Activated T-helper 17 cell treated with anti-CD3 and anti-CD28 coated beads, Interleukin-2, amount 50 U/mL, for 72 hours (primary cell): ENCODE results near the gene ACER2. TPM values are rescaled to one million over a fixed set of nuclear protein-coding genes. Genes with fewer than 3 reads are reported as not detected.

ENCODE experiments used
- ATAC-seq: fragments of 150-1000 bp; cut with Tn5 transposase; replicated peaks from 2 replicates; pipeline ENCODE4 v1.10.0; 2021; ENCODE audit warnings: mild to moderate bottlenecking, moderate library complexity
- H3K27ac Mint-ChIP-seq: one replicate; pipeline ENCODE4 v1.8.0; 2022; ENCODE audit warnings: mixed read lengths
- H3K27me3 Mint-ChIP-seq: one replicate; pipeline ENCODE4 v1.8.0; 2022; ENCODE audit warnings: mixed read lengths
- H3K36me3 Mint-ChIP-seq: one replicate; pipeline ENCODE4 v1.8.0; 2022; ENCODE audit warnings: low read depth, mild to moderate bottlenecking, mixed read lengths
- H3K4me1 Mint-ChIP-seq: one replicate; pipeline ENCODE4 v1.8.0; 2022; ENCODE audit warnings: mixed read lengths
- H3K4me3 Mint-ChIP-seq: one replicate; pipeline ENCODE4 v1.8.0; 2022; ENCODE audit warnings: mild to moderate bottlenecking, mixed read lengths
- H3K9me3 Mint-ChIP-seq: one replicate; pipeline ENCODE4 v1.8.0; 2022; ENCODE audit warnings: mixed read lengths
- total RNA-seq, 2 donors: library from RNA; stranded (reverse); gene quantifications; one replicate each; pipeline ENCODE4 v1.2.3, GENCODE V29; 2022

Gene ACER2
- total RNA-seq, 2 donors from 2014 or later, result 2.9 to 3.1 TPM

DNA sequence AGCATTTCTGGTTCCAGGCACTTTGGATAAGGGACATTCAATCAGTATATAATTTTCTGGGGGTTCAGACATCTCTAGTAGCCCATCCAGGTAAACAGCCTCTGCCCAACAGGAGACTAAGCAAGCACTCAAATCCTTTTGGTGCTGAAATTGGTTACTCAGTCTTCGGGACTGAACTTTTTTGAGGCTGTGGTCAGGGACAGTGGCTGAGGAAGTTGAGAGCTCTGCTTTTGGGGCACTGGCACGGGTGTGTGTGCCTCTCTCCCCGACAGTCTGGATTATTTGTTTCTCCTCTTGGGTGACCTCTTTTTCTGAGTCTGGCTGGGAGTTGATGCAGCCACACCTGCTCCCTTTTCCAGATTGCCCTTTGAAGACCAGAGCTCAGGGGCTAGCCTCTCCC lies 47.6 kb downstream of the ACER2 start:
- Mint-ChIP-seq H3K9me3 (no peaks in the 10 kb centered on the region), H3K4me3 (no peak overlapping the region), H3K4me1 (peaks cover 5% of the 10 kb centered on the region), H3K27ac (no peak overlapping the region), H3K27me3 (no peaks in the 10 kb centered on the region), H3K36me3 (peaks cover 5% of the 10 kb centered on the region)
- no peak for ATAC-seq

DNA sequence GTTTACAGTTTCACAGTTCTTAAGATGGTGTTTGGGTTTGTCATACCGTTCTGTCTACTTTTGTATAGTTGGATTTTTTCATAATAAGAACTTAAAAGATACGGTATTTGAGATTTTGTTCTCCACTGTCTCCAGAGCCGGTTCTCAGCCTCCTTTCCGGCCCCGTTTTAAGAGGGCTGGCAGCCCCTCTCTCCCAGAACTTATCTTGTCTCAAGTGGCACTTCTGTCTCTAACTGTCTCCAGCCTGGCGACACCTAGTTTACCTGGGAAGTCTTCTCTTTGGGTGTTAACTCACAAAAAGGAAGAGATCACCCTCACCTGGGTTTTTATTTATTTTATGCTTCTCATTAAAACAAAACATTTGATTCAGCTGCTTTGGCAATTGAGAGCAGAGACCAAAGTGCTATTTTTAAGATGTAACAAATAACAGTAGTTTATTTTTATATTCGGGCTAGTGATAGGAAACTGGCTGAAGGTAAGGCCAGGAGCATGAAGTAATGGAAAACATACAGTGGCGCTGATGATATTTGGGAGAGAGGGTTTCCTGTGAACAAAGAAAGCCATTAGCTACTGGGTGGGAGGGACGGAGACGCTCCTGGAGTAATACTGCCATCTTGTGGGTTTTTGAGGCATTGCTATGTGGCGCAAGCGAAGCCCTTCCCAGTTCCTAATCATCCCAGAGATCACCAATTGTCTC lies 48.3 kb downstream of the ACER2 start:
- Mint-ChIP-seq H3K4me3 (peak overlapping the region; percentile 41), H3K9me3 (no peaks in the 10 kb centered on the region), H3K27ac (no peak overlapping the region), H3K4me1 (peaks cover 5% of the 10 kb centered on the region), H3K27me3 (no peaks in the 10 kb centered on the region), H3K36me3 (no peaks in the 10 kb centered on the region)
- ATAC-seq, result peak; percentile 90

DNA sequence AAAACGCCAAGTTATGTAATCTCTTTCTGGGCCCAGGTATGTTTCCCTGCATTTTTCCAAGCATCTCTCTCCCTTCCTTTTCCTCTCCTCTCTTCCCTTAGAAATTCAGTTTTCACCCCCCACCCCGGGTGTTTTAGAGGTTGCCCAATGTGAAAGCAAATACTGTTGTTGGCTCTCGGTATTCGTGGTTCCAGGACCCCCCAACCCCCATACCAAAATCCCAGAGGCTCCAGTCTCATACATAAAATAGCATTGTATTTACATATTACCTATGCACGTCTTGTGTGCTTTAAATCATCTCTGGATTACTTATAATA lies 48.8 kb downstream of the ACER2 start:
- peak; percentile 19 for ATAC-seq
- Mint-ChIP-seq H3K4me3 (peak overlapping the region; percentile 41), H3K36me3 (no peaks in the 10 kb centered on the region), H3K4me1 (peaks cover 5% of the 10 kb centered on the region), H3K27me3 (no peaks in the 10 kb centered on the region), H3K27ac (no peak overlapping the region), H3K9me3 (no peaks in the 10 kb centered on the region)

DNA sequence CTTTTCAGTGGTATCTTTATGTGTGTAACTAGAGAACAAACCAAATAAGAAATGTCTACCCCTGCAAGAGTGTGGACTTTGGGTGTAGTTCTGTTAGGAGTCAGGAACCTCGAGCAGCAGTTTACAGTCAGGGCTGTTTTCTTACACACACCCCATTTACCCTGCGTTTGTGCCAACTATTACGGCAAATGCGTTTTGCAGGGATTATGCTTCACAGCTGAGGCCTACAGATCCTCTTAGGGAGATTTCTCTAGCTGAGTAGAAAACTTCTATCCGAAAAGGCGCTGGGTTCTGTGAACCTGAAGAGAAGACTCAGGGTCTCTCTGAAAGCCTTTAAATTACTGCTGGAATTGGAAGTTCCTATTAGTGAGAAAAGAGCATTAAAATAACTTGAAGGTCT lies 51.4 kb downstream of the ACER2 start:
- no peaks in the 10 kb centered on the region for H3K9me3 Mint-ChIP-seq
- no peak overlapping the region for H3K27ac Mint-ChIP-seq
- H3K36me3 Mint-ChIP-seq, result no peaks in the 10 kb centered on the region
- H3K4me3 Mint-ChIP-seq, result no peak overlapping the region
- H3K4me1 Mint-ChIP-seq, result peaks cover 11% of the 10 kb centered on the region
- H3K27me3 Mint-ChIP-seq, result no peaks in the 10 kb centered on the region
- no peak for ATAC-seq

DNA sequence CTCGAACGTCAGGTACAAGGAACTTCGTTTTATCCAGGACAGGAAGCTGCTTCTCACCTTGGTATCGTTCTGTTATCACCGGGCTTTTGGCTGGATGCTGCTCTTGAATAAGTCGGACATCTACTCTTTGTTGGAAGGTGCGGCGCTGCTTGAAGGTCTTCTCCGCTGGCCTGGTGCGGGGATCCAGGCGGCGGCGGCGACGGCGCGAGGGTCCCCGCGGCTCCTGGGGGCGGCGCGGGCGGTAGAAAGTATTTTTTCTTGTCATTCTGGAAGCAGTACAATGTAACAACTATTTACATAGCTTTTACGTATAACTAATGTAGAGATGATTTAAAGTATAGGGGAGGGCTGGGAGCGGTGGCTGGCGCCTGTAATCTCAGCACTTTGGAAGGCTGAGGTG lies 52.3 kb downstream of the ACER2 start:
- H3K27me3 Mint-ChIP-seq, result no peaks in the 10 kb centered on the region
- no peaks in the 10 kb centered on the region for H3K9me3 Mint-ChIP-seq
- H3K27ac Mint-ChIP-seq, result no peak overlapping the region
- no peak for ATAC-seq
- H3K4me3 Mint-ChIP-seq, result no peak overlapping the region
- no peaks in the 10 kb centered on the region for H3K36me3 Mint-ChIP-seq
- H3K4me1 Mint-ChIP-seq, result peaks cover 11% of the 10 kb centered on the region

DNA sequence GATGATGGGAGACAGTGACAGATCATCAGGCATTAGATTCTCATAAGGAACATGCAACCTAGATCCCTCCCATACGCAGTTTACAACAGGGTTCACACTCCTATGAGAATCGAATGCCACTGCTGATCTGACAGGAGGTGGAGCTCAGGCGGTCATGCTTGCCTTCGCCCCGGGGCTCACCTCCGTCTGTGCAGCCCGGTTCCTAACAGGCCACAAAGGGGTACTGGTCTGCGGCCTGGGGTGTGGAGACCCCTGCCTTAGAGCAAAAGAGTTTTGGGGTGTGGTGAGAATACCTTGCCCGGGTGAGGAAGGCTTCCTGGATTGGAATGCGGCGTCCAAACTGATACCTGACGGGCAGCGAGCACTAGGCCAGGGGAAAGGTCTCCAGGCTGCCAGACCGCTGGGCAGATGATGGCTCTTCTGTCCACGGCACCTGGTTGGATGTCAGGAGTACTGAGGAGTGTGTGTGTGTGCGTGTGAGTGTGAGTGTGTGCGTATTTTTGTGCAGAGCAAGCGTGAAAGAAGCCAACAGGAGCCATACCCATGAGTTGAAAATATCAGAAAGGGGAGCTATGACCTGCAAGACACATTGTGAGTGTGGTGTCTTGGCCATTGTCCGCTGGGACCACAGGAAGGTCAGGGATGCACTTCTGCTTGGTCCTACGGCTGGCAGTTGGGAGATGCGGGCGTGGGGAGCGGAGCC lies 55.4 kb downstream of the ACER2 start:
- ATAC-seq, result no peak

DNA sequence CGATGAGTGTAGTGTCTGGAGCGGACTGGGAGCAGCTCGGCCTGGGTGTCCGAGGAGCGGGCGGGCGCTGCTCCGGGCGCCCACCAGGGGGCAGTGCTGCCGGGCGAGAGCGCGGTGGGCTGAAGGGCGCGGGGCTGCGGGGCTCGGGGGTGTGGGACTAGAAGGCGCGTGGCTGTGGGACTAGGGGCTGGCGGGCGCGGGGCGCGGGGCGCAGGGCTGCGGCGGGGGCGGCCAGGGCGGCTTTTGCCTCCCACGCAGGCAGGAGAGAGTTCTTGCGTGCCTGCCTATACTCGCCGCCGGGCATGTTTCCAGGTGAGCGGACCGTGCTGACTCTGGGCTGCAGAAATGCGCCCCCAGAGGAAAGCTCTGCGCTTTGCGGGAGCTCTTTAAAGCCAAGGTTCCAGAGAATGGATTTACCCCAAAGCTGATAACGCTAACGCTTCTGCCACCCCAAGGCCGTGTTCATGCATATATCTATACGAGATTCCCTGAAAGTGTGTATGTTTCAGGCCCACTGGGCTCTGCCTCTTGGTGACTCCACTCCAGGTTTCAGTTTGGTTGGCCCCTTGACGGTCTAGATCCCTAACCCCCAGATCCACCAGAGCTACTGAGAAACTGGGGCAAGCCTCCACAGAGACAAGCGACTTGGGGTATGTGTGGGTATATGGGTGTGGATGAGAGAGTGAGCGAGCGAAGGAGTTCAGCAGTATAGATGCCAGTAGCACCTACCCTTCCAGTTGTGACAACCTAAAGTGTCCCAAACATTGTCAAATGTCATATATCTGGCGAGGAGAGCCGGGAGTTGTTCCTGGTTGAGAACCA lies 56.2 kb downstream of the ACER2 start:
- Mint-ChIP-seq H3K27ac (peak overlapping the region; percentile 17), H3K9me3 (no peaks in the 10 kb centered on the region), H3K4me3 (peak overlapping the region; percentile 76), H3K36me3 (no peaks in the 10 kb centered on the region), H3K27me3 (no peaks in the 10 kb centered on the region), H3K4me1 (peaks cover 6% of the 10 kb centered on the region)
- peak; percentile 94 for ATAC-seq

More for the DNA sequence above, 55.4 kb downstream of the ACER2 start:
- peak overlapping the region; percentile 76 for H3K4me3 Mint-ChIP-seq
- H3K27me3 Mint-ChIP-seq, result no peaks in the 10 kb centered on the region
- H3K36me3 Mint-ChIP-seq, result no peaks in the 10 kb centered on the region
- H3K9me3 Mint-ChIP-seq, result no peaks in the 10 kb centered on the region
- peak overlapping the region; percentile 17 for H3K27ac Mint-ChIP-seq
- peaks cover 6% of the 10 kb centered on the region for H3K4me1 Mint-ChIP-seq

DNA sequence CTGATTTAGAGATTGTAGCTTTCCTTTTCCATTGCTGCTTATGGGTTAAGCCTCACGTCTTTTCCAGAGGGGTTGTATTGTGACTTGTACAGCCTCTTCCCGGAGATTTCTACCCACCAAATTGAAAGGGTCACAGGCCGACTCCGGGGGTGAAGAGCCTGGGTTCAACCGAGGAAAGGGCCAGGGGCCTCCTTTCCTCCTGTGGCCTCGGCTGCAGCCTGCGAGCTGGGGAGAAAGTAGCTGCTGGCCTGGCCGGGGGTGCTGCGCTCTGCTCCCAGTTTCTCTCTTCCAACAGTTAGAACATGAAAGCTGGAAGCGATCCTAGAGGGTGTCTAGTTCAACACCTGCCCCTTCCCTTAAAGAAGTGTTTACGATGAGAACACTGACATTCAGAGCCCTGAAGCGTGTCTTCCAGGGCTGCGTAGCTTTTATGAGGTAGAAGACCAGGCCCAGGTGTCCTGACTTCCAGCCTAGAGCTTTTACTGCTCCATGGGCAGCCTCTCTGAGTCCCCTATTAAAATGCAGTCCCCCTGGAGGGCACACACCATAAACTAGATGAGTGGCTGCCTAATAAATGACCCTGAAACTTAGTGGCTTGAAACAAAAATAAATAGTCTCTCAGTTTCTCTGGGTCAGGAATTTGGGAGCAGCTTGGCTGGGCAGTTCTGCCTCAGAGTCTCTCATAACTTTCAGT lies 56.9 kb downstream of the ACER2 start:
- Mint-ChIP-seq H3K27ac (no peak overlapping the region), H3K9me3 (no peaks in the 10 kb centered on the region), H3K36me3 (no peaks in the 10 kb centered on the region), H3K4me1 (peaks cover 6% of the 10 kb centered on the region), H3K27me3 (no peaks in the 10 kb centered on the region), H3K4me3 (peak overlapping the region; percentile 76)
- ATAC-seq, result no peak

DNA sequence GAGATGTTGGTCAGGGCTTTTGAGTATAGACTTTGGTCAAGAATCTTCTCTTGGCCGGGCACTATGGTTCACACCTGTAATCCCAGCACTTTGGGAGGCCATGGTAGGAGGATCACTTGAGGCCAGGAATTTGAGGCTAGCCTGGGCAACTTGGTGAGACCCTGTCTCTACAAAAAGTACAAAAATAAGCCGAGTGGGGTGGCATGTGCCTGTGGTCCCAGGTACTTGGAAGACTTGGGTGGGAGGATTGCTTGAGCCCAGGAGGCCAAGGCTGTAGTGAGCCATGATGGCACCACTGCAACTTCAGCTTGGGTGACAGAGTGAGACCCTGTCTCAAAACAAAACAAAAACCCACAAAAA lies 57.5 kb downstream of the ACER2 start:
- no peak overlapping the region for H3K27ac Mint-ChIP-seq
- H3K4me3 Mint-ChIP-seq, result no peak overlapping the region
- no peak for ATAC-seq
- H3K27me3 Mint-ChIP-seq, result no peaks in the 10 kb centered on the region
- no peaks in the 10 kb centered on the region for H3K9me3 Mint-ChIP-seq
- no peaks in the 10 kb centered on the region for H3K36me3 Mint-ChIP-seq
- H3K4me1 Mint-ChIP-seq, result peaks cover 6% of the 10 kb centered on the region

DNA sequence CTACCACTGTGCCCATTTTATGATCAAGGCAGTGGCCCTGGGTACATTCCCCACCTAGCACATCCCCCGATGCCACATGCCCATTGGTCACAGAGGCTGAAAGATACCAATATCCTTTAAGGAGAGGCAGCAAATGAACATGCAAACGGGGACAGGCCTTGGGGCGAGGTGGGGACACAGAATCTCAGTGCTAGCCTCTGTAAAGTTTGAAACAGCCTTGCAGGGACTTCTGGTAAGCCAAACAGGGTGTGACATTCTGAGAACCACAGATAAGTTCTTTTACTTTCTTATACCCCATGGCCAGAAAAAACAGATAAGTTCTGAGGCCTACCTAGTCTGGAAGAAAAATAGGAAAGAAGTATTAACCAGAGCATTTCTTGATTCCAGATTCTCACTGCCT lies 60.5 kb downstream of the ACER2 start:
- peaks cover 10% of the 10 kb centered on the region for H3K4me1 Mint-ChIP-seq
- no peaks in the 10 kb centered on the region for H3K27me3 Mint-ChIP-seq
- H3K4me3 Mint-ChIP-seq, result no peak overlapping the region
- no peaks in the 10 kb centered on the region for H3K36me3 Mint-ChIP-seq
- ATAC-seq, result no peak
- no peak overlapping the region for H3K27ac Mint-ChIP-seq
- no peaks in the 10 kb centered on the region for H3K9me3 Mint-ChIP-seq

DNA sequence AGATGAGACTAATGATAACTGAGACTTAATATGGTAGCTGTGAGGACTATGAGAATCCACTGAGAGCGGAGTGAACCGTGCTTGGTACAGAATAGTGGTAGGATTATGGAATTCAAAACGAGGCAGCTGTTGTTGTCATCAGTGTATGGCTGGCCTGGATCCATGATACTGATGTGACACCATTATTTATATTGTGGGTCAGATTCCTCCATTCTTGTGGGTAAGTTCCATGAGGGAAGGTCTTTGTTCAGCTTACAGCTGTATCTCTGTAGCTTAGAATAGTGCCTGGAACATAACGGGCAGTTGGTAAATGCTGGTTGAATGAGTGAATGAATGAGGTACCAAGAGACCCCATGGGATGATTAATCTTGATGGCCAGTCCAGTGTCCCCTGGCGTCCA lies 61.8 kb downstream of the ACER2 start:
- H3K36me3 Mint-ChIP-seq, result no peaks in the 10 kb centered on the region
- H3K27ac Mint-ChIP-seq, result no peak overlapping the region
- ATAC-seq, result no peak
- H3K9me3 Mint-ChIP-seq, result no peaks in the 10 kb centered on the region
- no peak overlapping the region for H3K4me3 Mint-ChIP-seq
- no peaks in the 10 kb centered on the region for H3K27me3 Mint-ChIP-seq
- H3K4me1 Mint-ChIP-seq, result peaks cover 6% of the 10 kb centered on the region

DNA sequence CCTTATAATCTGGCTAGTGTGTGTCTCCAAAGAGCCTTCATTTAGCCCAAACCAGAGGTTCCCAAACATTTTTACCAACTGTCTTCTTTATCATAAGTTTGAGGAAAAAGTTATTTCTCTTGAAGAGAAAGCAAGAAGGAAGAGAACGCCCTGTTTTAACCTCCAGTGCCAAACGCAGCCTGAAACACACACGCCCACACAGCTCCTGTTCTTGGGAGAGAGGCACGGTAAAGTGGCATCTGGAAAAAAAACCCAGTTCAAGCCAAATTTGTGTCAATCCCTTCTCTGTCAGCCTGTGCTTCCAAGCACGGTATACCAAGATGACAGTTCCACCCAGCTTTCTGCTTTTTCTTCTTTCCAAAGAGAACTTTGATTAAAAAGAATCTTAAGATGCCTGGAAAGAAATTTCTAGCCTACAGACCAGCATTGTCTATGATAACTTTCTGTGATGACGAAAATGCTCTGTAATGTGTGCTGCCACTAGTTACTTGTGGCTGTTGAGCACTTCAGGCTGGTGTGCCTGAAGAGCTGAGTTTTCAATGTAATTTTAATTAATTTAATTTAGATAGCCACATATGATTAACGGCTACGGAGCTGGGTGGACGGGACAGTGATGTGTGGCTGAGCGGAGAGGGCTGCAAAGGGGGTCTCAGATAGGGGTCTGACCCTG lies 62.3 kb downstream of the ACER2 start:
- Mint-ChIP-seq H3K27me3 (no peaks in the 10 kb centered on the region), H3K9me3 (no peaks in the 10 kb centered on the region), H3K4me1 (peaks cover 6% of the 10 kb centered on the region), H3K27ac (no peak overlapping the region), H3K36me3 (no peaks in the 10 kb centered on the region), H3K4me3 (no peak overlapping the region)
- no peak for ATAC-seq

DNA sequence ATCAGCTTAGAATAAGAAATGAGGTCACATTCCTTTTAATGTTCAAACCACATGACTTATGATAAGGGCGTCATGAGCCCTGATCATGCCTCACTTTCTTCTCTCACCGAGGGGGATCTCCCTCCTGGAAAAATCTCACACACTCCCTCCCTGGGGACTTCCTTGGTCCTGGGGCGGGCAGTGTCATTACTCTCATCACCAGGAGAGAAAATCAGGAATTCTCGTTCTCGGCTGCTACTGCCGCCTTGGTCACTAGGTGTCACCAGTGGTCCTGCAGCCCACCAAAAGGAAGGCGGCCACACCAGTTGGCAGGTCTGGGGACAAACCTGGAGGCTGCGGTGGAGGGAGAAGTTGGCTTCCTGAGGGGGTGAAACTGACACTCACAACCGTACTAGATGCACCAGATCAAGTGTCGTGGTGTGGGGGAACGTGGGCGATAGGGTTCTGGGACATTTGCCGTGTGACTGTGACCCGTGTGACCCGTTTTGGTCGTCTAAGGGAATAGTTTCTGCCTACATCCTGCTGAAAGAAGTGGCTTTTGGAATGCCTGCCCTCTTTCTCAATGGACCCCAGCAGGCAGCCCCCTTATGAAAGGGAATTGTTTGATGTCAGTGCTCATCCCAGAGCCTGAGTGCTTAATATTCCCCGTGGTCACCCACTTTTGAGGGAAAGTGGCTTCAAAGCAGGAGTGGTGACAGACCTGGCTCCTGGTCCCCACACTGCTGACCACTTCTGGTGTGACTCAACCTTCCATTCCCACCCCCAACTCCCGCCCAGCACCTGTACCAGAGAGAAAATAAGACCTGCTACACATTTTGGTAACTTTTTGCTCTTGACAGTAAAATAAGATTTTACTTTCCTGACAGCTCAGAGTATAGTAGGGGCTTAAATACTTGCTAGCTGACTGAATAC lies 63.2 kb downstream of the ACER2 start:
- H3K4me3 Mint-ChIP-seq, result peak overlapping the region; percentile 59
- peaks cover 3% of the 10 kb centered on the region for H3K27me3 Mint-ChIP-seq
- peak overlapping the region; percentile 54 for H3K27ac Mint-ChIP-seq
- peak; percentile 89 for ATAC-seq
- H3K36me3 Mint-ChIP-seq, result no peaks in the 10 kb centered on the region
- peaks cover 6% of the 10 kb centered on the region for H3K4me1 Mint-ChIP-seq
- H3K9me3 Mint-ChIP-seq, result no peaks in the 10 kb centered on the region
